BE2C (cell line): Measurements from ENCODE around the gene SLC22A2.

ENCODE experiments used
- DNase-seq: peaks from one replicate; pipeline ENCODE4 v3.0.0-alpha.2; 2020
- H3K27me3 ChIP-seq: fragments of 250-450 bp; sonication (Bioruptor Pico); 2 replicates; pipeline ENCODE4 v1.5.1; 2020; ENCODE audit warnings: mild to moderate bottlenecking
- H3K36me3 ChIP-seq: fragments of 250-450 bp; sonication (Bioruptor Pico); 2 replicates; pipeline ENCODE4 v1.5.1; 2020; ENCODE audit warnings: mild to moderate bottlenecking
- H3K4me1 ChIP-seq: fragments of 250-450 bp; sonication (Bioruptor Pico); 2 replicates; pipeline ENCODE4 v1.5.1; 2020
- H3K4me3 ChIP-seq: 2 replicates; pipeline ENCODE4 v1.5.1; 2011; ENCODE audit warnings: low read depth, low read length
- H3K9me3 ChIP-seq: fragments of 250-450 bp; sonication (Bioruptor Pico); 2 replicates; pipeline ENCODE4 v1.5.1; 2020
- CTCF ChIP-seq: IDR thresholded peaks from 2 replicates; pipeline ENCODE4 v1.5.1; 2012; ENCODE audit warnings: mild to moderate bottlenecking, low read depth, low read length

Gene SLC22A2

GRCh38 chr6:160203522-160203921 is 55.1 kb downstream of the SLC22A2 start:
- DNase-seq = no peak

GRCh38 chr6:160203076-160203475 is 55.5 kb downstream of the SLC22A2 start:
- no peak for TF ChIP-seq CTCF
- H3K27me3 ChIP-seq = no peaks in the 10 kb centered on the region
- H3K9me3 ChIP-seq = no peaks in the 10 kb centered on the region
- H3K4me3 ChIP-seq = no peak overlapping the region
- no peaks in the 10 kb centered on the region for H3K36me3 ChIP-seq
- no peak for DNase-seq
- no peaks in the 10 kb centered on the region for H3K4me1 ChIP-seq

More at GRCh38 chr6:160203522-160203921, 55.1 kb downstream of the SLC22A2 start:
- Histone ChIP-seq H3K9me3 (no peaks in the 10 kb centered on the region), H3K36me3 (no peaks in the 10 kb centered on the region), H3K27me3 (no peaks in the 10 kb centered on the region), H3K4me3 (no peak overlapping the region), H3K4me1 (no peaks in the 10 kb centered on the region)
- TF ChIP-seq CTCF = no peak

GRCh38 chr6:160202411-160202810 is 56.2 kb downstream of the SLC22A2 start:
- H3K4me1 ChIP-seq = no peaks in the 10 kb centered on the region
- no peaks in the 10 kb centered on the region for H3K27me3 ChIP-seq
- H3K9me3 ChIP-seq = no peaks in the 10 kb centered on the region
- no peak for DNase-seq
- H3K36me3 ChIP-seq = no peaks in the 10 kb centered on the region
- no peak for TF ChIP-seq CTCF
- no peak overlapping the region for H3K4me3 ChIP-seq

GRCh38 chr6:160201061-160201460 is 57.6 kb downstream of the SLC22A2 start:
- no peaks in the 10 kb centered on the region for H3K9me3 ChIP-seq
- H3K4me3 ChIP-seq = no peak overlapping the region

GRCh38 chr6:160198606-160199211 is 59.9 kb downstream of the SLC22A2 start:
- no peak for TF ChIP-seq CTCF
- no peaks in the 10 kb centered on the region for H3K36me3 ChIP-seq
- H3K4me1 ChIP-seq = no peaks in the 10 kb centered on the region
- no peaks in the 10 kb centered on the region for H3K27me3 ChIP-seq
- DNase-seq = no peak
- no peaks in the 10 kb centered on the region for H3K9me3 ChIP-seq
- H3K4me3 ChIP-seq = no peak overlapping the region

More at GRCh38 chr6:160201061-160201460, 57.6 kb downstream of the SLC22A2 start:
- no peaks in the 10 kb centered on the region for H3K4me1 ChIP-seq
- no peak for DNase-seq
- no peaks in the 10 kb centered on the region for H3K27me3 ChIP-seq
- no peak for TF ChIP-seq CTCF
- H3K36me3 ChIP-seq = no peaks in the 10 kb centered on the region

GRCh38 chr6:160197662-160198061 is 61.0 kb downstream of the SLC22A2 start:
- TF ChIP-seq CTCF = no peak
- Histone ChIP-seq H3K4me1 (no peaks in the 10 kb centered on the region), H3K4me3 (no peak overlapping the region), H3K27me3 (no peaks in the 10 kb centered on the region), H3K36me3 (no peaks in the 10 kb centered on the region), H3K9me3 (no peaks in the 10 kb centered on the region)
- no peak for DNase-seq
